Esophagus squamous epithelium (tissue), 5 donors: ENCODE results near the gene GDI1. TPM values are rescaled to one million over a fixed set of nuclear protein-coding genes. Genes with fewer than 3 reads are reported as not detected.

Source experiments
- DNase-seq: peaks from one replicate; lab custom pipeline; 2025; lab: John Stamatoyannopoulos, UW
- H3K27ac ChIP-seq, 4 donors: fragments of 200-600 bp; sonication (generic); one replicate each; pipeline ENCODE4 v1.5.1; 2016 to 2019; ENCODE audit warnings: mild to moderate bottlenecking in 1 of 4
- H3K27me3 ChIP-seq, 4 donors: fragments of 200-600 bp; sonication (generic); 1 replicate in 3 of 4; 2 replicates in 1 of 4; pipeline versions ENCODE4 v1.5.1 to v1.6.0; 2017 to 2021; ENCODE audit warnings: antibody characterized with exemption in 1 of 4
- H3K36me3 ChIP-seq, 3 donors: fragments of 200-600 bp; sonication (generic); one replicate each; pipeline ENCODE4 v1.5.1; 2016 to 2019
- H3K4me1 ChIP-seq, 3 donors: fragments of 200-600 bp; sonication (generic); one replicate each; pipeline ENCODE4 v1.5.1; 2017 to 2019
- H3K4me3 ChIP-seq, 4 donors: fragments of 200-600 bp; sonication (generic); 1 replicate in 3 of 4; 2 replicates in 1 of 4; pipeline ENCODE4 v1.5.1; 2016 to 2019; ENCODE audit warnings: mild to moderate bottlenecking in 2 of 4, moderate library complexity in 1 of 4
- H3K9me3 ChIP-seq, 3 donors: fragments of 200-600 bp; sonication (generic); one replicate each; pipeline ENCODE4 v1.5.1; 2016 to 2019
- CTCF ChIP-seq, 6 experiments: fragments of 450-650 bp in 4 of 6; fragments of 200-600 bp in 2 of 6; sonication (generic) in 2 of 6; IDR thresholded peaks; one replicate each; pipeline ENCODE4 v1.5.1; 2016 to 2019; ENCODE audit warnings: antibody characterized with exemption in 6 of 6, mild to moderate bottlenecking in 4 of 6, moderate library complexity in 4 of 6
- POLR2A ChIP-seq, 4 donors: fragments of 450-650 bp; IDR thresholded peaks; one replicate each; pipeline ENCODE4 v1.6.1; 2017; ENCODE audit warnings: antibody characterized with exemption in 4 of 4, mild to moderate bottlenecking in 4 of 4, moderate library complexity in 3 of 4
- whole genome bisulfite sequencing, 2 donors: methylation state at CpG; one replicate each; pipeline ENCODE4 v1.1.5; 2018; 5-methylcytosine and 5-hydroxymethylcytosine counted together
- intact Hi-C: fragments of 100-400 bp; cut with DNase I; formaldehyde crosslinking; loops from one replicate; pipeline ENCODE4 v1.15.0; 2022
- total RNA-seq, 4 donors: library from RNA; depleted of rRNA; stranded (reverse); fragments of >200 nt; gene quantifications; one replicate each; pipeline ENCODE4 v1.1.0, GENCODE V29; 2016
- donor health status: DM: yes; HTN: yes; CAD: no.

The GDI1 gene
- total RNA-seq, 4 donors from 2014 or later, result 35.2 to 82.6 (median 35.6) TPM

DNA sequence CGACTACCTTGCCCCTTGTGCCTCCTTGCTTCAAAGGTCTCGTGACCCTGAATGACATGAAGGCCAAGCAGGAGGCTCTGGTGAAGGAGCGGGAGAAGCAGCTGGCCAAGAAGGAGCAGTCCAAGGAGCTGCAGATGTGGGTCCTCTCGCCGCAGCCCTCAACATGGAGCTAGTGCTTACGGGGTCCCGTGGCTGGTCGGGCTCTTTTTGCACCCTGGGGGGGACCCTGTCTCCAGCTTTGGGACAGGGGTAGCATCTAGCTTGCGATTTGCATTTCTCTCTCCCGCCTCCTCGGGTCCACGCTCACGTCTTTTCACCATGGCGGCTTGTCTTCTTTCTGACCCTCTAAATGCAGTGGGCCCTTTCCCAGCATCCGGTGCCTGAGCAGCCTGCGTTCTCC lies 8.8 kb downstream of the GDI1 start:
- TF ChIP-seq CTCF (IDR thresholded peaks at IDR 0.05) (no peak), POLR2A (IDR thresholded peaks at IDR 0.05) (no peak)
- no peaks in the 10 kb centered on the region for H3K9me3 ChIP-seq
- DNase-seq, result no peak
- no peak overlapping the region for H3K4me3 ChIP-seq
- peaks cover 0 to 63% (median 5%) of the 10 kb centered on the region in 3 donors for H3K36me3 ChIP-seq
- no peaks in the 10 kb centered on the region for H3K27me3 ChIP-seq
- intact Hi-C loops, result no loop called here
- H3K4me1 ChIP-seq, result peaks cover 0 to 35% (median 12%) of the 10 kb centered on the region in 3 donors
- WGBS, 2 donors, result 91 to 100% methylated on average over 1 to 14 of the region's 16 CpGs
- H3K27ac ChIP-seq, result no peak overlapping the region

GRCh38 chrX:154446430-154446829 lies 9.5 kb downstream of the GDI1 start:
- no peak for TF ChIP-seq POLR2A (IDR thresholded peaks at IDR 0.05)
- WGBS, 2 donors, result 88 to 98% methylated on average over 4 to 5 of the region's 12 CpGs
- Histone ChIP-seq H3K27me3 (no peaks in the 10 kb centered on the region), H3K4me3 (no peak overlapping the region), H3K36me3 (peaks cover 0 to 63% (median 5%) of the 10 kb centered on the region in 3 donors), H3K27ac (no peak overlapping the region), H3K4me1 (peaks cover 0 to 35% (median 12%) of the 10 kb centered on the region in 3 donors), H3K9me3 (no peaks in the 10 kb centered on the region)
- intact Hi-C loops, result no loop called here
- DNase-seq, result no peak

GRCh38 chrX:154448484-154448883 lies 11.5 kb downstream of the GDI1 start:
- peaks cover 0 to 47% (median 0%) of the 10 kb centered on the region in 3 donors for H3K36me3 ChIP-seq
- no peaks in the 10 kb centered on the region for H3K9me3 ChIP-seq
- TF ChIP-seq CTCF (IDR thresholded peaks at IDR 0.05) (no peak), POLR2A (IDR thresholded peaks at IDR 0.05) (no peak)
- H3K4me1 ChIP-seq, result peaks cover 0 to 18% (median 8%) of the 10 kb centered on the region in 3 donors
- intact Hi-C loops, result no loop called here
- no peak overlapping the region for H3K27ac ChIP-seq
- no peaks in the 10 kb centered on the region for H3K27me3 ChIP-seq
- DNase-seq, result no peak
- WGBS, 2 donors, result 95% methylated on average over 7 of the region's 14 CpGs; no CpG with 5 or more reads in 1 of the 2 donors
- H3K4me3 ChIP-seq, result no peak overlapping the region

DNA sequence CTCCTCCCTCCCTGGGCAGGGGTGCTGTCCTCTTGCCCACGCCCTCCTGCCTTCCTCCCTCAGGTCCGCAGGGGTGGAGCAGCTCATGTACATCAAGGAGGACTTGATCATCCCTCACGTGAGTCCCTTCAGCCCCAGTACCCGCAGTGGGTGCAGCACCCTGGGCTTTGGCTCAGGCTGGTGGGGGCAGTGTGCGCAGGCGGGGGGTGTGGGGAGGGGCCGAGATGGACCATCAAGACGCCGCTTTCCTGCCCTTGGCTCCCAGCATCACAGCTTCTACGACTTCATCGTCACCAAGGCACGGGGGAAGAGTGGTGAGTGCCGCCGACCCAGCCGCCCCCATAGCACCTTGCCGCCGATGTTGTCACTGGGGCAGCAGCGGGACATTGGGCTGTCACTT lies 12.7 kb downstream of the GDI1 start:
- Histone ChIP-seq H3K27ac (no peak overlapping the region), H3K4me3 (no peak overlapping the region), H3K4me1 (peaks cover 0 to 12% (median 6%) of the 10 kb centered on the region in 3 donors), H3K27me3 (no peaks in the 10 kb centered on the region), H3K36me3 (peaks cover 0 to 47% (median 0%) of the 10 kb centered on the region in 3 donors), H3K9me3 (no peaks in the 10 kb centered on the region)
- intact Hi-C loops, result no loop called here
- no peak for DNase-seq
- TF ChIP-seq POLR2A (IDR thresholded peaks at IDR 0.05) (no peak), CTCF (IDR thresholded peaks at IDR 0.05) (no peak)
- WGBS, 2 donors, result 95% methylated on average over 9 of the region's 18 CpGs; no CpG with 5 or more reads in 1 of the 2 donors

- H3K4me1 ChIP-seq, result peaks cover 0 to 5% (median 0%) of the 10 kb centered on the region in 3 donors
- peaks cover 0 to 47% (median 0%) of the 10 kb centered on the region in 3 donors for H3K36me3 ChIP-seq
- DNase-seq, result no peak
- intact Hi-C loops, result no loop called here
- WGBS, 2 donors, result 84% methylated on average over 17 of the region's 17 CpGs; no CpG with 5 or more reads in 1 of the 2 donors
- no peaks in the 10 kb centered on the region for H3K27me3 ChIP-seq
- no peak overlapping the region for H3K27ac ChIP-seq
- H3K9me3 ChIP-seq, result no peaks in the 10 kb centered on the region
- no peak for TF ChIP-seq POLR2A (IDR thresholded peaks at IDR 0.05)
- no peak for TF ChIP-seq CTCF (IDR thresholded peaks at IDR 0.05)
- H3K4me3 ChIP-seq, result no peak overlapping the region
Measured at GRCh38 chrX:154450312-154450711, 13.4 kb downstream of the GDI1 start.
